ENCODE data around the gene CHST10.
A peak's percentile ranks its signal among the peaks of the same experiment; 100 is the strongest.
"Not testable (repeated sequence)": the region's sequence is repeated elsewhere in the genome, so short reads cannot be mapped to it uniquely, and the experiment has no call there.

CHST10 gene

DNA sequence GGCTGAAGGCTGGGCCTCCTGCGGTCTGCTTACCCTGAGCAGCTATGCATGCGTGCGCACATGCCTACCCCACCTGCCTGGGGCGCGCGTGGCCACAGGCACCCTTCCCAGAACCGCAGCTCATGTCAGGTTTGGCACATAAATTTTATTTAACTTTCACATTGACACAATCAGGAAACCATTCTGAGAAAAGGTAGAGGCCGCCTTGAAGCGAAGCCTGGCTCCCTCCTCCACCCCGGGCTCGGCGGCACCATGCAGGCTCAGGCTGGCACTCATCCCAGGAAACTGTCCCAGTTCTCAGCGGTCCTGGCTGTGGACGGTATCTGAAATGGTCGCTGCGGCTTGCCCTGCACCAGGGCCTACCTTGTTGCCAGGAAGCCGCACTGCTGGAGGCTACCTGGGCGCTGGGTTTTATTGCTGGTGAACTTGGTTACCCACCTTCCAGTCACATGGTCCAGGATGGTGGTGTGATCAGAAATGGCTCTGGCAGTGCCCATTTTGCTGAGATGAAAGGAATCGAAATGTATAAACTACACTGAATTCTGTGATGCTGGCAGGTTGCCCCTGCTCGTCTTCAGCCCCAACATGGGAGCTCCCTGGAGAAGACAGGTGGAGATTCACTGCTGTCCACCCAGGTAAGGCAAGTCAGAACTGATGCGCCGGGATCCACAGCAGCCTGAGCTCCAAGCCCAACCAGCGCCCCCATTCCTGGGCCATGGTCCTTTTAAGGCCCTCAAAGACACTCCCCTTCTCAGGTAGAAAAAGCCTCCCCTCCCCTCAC lies 25.5 kb downstream of the CHST10 start:
- no peak for DNase-seq

DNA sequence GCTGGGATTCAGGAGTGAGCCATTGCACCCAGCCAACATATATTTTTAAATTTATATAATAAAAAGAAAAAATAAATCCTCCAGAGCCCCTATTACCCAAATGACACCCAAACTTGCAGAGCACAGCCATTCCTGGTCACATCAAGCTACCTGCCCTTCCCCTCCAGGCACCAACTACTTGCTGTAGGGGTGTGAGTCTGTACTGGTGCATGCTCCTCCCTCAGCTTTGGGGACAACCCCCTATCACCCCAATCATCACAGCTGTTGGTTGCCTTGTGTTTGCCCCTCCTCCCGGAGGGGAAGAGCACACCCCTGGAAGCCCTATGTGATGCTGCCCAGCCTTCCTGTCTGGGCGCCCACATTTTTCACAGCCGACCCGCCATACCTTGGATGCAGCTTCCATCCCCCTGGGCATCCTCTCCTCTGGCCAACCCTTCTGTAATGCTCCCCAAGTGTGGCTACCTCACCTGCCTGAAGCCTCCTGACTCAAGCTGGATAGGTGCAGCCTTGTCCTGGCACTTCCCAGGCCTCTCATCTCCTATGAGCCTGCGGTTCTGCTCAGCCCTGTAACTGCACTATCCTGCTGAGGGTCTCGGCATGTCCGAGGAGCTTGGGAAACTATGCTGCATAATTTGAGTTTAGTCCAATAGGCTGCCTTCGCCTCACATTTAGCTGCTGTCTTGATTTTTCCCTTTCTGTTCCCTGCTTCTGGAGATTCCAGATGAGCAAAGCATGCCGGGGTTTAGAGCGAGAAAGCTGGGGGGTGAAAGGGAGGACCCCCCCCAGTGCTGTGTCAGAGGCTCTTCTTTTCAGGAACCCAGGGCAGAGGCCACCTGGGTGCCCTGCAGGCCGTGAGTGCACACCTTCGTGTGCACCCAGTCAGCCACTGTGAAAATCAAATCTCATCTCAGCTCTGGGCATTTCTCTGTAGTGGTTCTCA lies 27.2 kb downstream of the CHST10 start:
- DNase-seq: peak; percentile 8

DNA sequence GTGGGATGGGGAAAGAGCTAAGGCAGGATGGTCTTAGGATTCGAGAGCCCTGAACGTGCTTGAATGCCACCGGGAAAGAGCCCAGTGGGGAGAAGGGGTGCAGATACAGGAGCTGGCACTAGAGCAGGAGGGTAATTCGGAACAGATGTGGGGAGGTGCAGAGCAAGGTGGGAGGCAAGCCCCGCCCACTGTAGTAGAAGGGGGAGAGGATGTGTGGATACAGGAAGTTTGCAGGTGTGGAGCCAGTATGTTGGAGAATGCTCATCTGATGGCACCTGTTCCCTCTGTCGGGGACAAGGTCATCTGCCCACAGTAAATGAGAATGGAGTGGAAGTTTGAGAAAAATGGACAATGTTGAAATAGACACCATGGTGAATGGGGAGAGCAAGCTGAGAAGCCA lies 28.8 kb downstream of the CHST10 start:
- no peak for DNase-seq

DNA sequence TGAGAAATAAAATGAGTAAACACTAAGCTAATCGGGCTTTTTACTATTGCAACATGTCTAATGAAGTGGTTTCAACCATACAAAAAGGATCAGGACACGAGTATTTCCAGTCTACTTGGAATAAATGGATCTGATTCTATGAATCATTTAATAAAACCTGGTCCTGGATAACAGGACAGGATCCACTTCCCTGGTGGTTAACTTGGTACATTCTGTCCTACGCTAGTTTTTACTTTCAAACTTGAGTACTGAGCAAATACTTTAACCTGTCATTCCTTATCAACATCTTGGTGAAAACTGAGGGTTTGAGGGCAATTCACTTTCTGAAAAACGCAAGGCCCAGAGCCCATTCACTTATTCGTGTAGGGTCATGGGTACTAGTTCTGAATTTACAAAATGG lies 33.5 kb downstream of the CHST10 start:
- DNase-seq: no peak

DNA sequence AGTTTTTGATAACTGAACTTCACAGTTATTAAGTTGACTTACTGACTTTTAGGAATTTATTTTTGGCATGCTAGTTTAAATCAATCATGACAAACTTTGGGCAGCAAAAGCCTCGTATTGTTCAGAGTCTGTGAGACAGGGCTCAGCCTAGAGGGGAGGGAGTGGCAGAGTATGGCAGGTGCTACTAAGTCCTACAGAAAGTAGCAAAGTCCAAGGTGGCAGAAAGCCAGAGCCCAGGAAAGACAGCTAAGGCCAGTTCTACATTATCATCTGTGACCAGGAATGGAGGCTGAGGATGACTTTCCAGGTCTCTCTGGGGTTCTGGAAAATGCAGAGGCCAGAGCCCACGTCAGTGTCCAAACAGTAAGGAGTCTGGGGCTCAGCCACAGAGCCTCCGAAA lies 34.2 kb downstream of the CHST10 start:
- no peak for DNase-seq

DNA sequence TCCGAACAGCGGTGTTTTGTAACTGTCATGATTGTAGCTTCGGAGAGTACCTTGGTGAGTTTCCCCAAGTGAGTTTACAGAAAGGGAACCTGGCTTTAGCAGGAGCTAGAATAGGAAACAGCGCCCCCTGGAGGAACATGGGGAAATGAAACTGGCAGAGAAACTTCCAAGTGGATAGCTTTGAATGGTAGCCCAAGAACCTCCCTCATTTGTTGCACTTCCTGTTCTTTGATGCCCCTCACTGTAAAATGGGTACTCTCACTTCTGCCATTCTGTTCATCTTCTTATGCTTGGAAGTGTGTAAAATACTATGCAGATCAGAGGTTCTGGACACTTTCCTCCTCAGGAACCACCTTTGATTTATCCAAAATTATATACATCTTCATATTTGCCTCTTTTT lies 36.2 kb downstream of the CHST10 start:
- peak; percentile 83 for DNase-seq

DNA sequence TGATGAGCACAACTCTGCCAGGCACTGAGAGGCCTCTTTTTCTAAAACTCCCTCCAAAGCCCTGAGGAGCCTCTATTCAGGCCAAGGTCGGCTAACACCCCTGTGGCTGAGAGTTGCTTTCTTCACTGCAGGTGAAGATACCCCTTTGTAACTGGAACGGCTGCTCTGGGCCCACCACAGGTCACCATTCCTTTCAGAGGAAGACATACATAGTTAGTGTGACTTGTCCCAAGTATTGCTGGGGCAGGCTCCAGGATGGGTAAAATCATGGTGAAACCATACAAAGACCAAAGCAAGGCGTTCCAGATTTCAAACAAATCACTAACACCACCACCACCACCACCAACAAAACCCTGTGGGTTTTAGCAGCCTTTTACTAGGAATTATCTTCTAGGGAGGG lies 36.8 kb downstream of the CHST10 start:
- DNase-seq: no peak

DNA sequence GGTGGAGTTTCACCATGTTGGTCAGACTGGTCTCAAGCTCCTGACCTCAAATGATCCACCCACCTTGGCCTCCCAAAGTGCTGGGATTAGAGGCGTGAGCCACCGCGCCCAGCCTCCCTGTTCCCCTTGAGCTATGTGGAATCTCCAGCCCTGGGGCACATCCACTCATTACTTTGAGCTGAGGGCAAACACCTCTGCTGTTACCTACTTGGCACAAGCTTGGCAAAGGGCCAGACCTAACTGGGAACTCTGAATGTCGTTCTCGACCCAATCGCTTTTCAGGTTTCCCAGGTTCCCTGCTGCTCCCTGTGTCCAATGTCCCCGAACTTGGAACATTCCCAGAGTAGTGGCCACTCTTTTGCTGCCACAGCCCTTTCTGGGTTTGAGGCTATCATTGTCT lies 40.6 kb downstream of the CHST10 start:
- no peak for DNase-seq

DNA sequence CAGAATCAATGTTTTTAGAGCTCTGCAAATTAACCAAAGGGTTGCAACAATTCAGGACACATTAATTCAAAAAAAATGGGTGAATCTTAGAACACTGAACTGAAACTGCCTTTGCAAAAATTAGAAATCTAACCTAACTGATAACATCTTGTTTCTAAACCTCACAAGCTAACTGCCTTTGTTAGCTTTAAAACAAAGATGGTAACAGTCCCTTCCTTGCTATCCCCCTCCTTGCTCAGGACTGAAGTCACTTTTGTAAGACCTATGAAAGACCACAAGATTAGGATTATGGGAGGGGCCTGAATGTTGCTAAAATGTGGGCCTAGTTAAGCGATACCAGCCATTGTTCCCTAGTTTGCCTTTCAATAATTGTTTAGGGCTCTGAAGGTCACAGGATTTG lies 50.3 kb downstream of the CHST10 start:
- no peak for DNase-seq

DNA sequence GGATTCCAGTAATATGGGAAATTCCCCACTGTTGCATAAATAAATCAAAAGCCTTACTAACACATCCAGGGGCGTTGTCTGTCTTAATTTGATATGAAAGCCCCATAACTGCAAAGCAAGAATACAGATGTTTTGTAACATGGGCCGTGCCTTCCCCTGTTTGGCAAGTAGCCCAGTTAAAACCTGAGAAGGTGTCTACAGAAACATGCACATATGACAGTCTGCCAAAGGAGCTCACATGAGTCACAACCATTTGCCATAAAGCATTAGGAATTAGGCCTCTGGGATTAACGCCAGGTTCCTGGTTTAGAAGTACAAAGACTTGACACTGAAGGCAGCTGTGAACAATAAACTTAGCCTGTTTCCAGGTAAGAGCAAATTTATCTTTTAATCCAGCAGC lies 52.0 kb downstream of the CHST10 start:
- no peak for DNase-seq

DNA sequence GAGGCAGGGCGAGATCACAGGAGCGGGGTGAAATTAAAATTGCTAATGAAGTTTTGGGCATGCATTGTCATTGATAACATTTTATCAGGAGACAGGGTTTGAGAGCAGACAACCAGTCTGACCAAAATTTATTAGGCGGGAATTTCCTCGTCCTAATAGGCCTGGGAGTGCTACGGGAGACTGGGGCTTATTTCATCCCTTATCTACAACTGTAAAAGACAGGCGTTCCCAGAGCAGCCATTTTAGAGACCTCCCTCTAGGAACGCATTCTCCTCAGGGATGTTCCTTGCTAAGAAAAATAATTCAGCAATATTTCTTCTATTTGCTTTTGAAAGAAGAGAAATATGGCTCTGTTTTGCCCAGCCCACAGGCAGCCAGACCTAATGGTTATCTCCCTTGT lies 55.2 kb downstream of the CHST10 start:
- not testable (repeated sequence) for DNase-seq

DNA sequence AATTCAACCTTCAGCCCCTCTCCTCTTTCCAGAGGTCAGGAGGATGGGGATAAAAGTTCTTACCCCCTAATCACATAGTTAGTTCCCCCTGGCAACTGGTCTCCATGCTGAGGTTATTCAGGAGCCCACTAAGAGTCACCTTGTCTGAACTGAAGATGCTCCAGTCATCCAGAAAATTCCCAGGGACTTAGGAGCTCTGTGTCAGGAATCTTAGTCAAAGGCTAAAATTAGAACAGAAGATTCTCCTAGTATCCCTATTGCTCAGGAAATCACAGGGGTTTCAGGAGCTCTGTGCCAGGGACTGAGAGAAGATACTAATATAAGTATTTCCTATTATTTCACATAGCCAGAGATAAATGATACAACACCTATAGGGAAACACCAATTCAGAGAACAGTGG lies 57.9 kb downstream of the CHST10 start:
- no peak for DNase-seq

DNA sequence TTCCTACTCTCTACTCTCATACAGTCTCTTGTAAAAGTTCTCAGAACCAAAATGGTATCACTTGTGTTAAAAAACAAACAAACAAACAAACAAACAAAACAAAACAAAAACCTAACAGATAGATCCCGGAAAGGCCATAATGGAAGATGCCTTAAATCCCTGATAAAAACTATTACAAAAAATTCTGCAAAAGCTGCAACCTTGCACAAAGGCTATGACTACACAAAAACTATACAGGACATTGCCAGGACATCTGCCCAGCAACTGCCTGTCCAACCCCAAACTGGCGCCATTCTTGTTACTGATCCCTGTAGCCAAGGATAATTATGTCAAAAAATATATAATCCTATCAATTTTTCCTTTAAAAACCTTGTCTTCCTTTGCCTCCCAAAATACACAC lies 58.9 kb downstream of the CHST10 start:
- DNase-seq: no peak

DNA sequence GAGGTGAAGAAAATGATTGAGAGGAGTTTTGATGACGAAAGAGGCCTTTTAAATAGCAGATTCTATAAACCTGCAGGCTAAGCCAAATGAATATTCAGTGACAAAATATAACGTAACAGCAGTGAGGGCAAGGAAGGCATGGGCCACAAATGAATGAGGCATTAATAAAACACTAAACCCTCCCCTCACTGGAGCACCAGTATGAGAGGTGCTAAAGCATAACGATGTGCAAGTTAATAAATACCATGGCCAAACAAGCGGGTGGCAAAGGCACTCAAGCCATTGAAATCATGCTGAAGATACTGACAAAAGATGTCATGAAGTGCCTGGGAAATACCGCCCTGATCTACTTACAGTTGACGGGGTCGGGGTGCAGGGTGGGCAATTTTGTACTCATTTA lies 64.9 kb downstream of the CHST10 start:
- no peak for DNase-seq

DNA sequence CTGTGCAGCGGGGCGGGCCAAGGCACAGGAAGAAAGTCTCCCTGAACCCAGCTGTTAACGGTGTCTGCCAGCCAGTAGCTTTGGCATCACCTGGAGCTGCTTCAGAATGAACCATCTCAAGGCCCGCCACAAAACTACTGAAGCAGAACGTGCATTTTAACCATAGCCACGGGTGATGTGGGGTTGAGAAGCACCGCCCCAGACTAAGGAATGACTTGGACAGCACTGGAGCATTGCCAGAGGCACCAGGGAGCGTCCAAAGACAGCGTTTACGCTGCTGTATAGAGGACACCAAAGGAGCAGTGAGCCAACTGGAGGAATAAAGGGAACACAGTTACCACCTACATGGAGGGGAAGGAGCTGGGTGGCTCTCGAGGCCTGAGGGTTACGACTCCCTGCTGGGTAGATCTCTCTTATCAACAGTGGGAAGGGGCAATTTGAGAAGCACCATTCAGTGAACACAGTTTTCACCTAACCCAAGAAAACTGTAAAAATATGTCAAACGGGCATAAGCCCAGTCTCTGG lies 66.7 kb downstream of the CHST10 start:
- DNase-seq: no peak

DNA sequence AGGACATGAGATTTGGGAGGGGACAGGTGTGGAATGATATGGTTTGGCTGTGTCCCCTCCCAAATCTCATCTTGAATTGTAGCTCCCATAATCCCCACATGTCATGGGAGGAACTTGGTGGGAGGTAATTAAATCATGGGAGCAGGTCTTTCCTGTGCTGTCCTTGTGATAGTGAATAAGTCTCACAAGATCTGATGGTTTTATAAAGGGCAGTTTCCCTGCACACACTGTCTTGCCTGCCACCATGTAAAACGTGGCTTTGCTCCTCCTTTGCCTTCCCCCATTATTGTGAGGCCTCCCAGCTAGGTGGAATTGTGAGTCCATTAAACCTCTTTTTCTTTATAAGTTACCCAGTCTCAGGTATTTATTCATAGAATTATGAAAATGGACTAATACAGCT lies 72.3 kb downstream of the CHST10 start:
- DNase-seq: not testable (repeated sequence)

DNA sequence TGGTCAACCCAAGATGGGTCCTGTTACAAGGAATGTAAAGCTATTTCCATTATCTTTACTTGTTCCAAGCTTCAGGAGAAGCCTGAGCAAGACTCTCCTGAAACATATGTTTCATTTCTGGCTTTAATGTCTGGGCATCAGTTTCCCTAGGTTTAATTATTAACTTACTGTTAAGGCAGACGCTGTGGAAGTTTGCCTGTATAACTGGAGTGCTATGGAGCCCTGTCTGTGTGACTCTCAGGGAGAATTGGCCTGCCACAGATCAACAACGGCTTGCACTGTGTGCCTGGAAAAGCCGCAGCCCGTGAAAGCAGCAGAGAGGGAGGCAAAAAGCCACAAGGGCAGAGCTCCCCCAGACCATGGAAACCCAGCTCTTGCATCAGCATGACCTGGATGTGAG lies 73.0 kb downstream of the CHST10 start:
- DNase-seq: no peak

DNA sequence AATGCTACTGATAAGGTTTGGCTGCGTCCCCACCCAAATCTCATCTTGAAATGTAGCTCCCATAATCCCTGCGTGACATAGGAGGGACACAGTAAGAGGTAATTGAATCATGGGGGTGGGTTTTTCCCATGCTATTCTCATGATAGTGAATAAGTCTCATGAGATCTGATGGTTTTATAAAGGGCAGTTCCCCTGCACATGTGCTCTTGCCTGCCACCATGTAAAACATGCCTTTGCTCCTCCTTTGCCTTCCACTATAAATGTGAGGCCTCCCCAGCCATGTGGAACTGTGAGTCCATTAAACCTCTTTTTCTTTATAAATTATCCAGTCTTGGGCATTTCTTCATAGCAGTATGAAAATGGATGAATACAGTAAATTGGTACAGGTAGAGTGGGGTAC lies 75.0 kb downstream of the CHST10 start:
- DNase-seq: not testable (repeated sequence)

All from hematopoietic multipotent progenitor cell treated with erythropoietin and hydrocortisone succinate and interleukin-3 and kit ligand, for 8 days (in vitro differentiated cells).